ENCODE data around the gene ARL15.

DNA sequence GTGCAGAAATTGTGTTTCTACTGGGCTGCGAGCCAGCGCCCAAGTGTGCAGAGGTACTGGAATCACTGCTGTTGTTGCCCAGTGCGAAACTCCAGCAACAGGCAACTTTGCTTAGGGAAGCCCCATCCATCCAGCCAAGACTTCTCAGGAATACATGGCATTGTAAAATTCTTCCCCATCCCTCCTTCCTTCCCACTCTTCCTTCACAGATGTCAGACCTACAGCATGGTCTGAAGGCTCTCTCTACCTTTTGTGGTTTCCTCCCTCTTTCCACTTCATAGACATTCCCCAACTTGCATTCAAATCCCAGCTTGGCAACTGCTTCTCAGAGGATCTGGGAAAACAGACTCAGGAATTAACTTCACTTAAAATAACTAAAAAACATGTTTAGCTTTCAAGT lies 30.4 kb downstream of the ARL15 start:
- TF ChIP-seq POLR2A (IDR thresholded peaks at IDR 0.05; ENCODE audit: low read depth, low read length) (no peak), TAF1 (IDR thresholded peaks at IDR 0.05; ENCODE audit: low read depth, low read length) (no peak), POLR2AphosphoS5 (IDR thresholded peaks at IDR 0.05; ENCODE audit: low read depth, low read length) (no peak), SPI1 (IDR thresholded peaks at IDR 0.05; ENCODE audit: low read depth, low read length) (no peak), POU2F2 (IDR thresholded peaks at IDR 0.05; ENCODE audit: low read depth, low read length) (no peak), PAX5 (IDR thresholded peaks at IDR 0.05; ENCODE audit: insufficient read depth, low read length, severe bottlenecking) (no peak)

Data from GM12891 (cell line).